ENCODE data around the gene IQGAP3. TPM values are rescaled to one million over a fixed set of nuclear protein-coding genes. Genes with fewer than 3 reads are reported as not detected.

The IQGAP3 gene
- polyA plus RNA-seq, 1 of the 3 experiments (the other 2 are of a cell fraction): 15.6 TPM

DNA sequence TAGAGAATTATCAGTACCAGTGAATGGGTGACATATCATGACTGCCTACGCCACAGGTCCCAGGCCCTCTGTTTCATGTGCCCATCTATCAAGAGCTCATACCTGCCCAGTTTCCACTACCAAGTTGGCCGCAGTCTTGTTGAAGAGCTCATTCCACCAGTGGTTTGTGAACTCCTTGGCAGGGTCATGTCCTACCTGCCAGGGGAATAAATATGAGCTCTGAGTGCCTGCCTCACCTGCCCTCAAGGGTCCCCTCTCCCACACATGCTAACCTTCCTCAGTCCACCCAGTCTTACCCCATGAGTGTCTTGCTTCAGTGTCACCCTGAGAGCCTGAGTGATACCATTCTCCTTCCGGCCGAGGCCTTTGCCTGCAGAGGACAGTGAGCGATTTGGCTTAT is 25.8 kb upstream of the IQGAP3 start:
- DNase-seq: no peak
- POLR2A ChIA-PET: interaction anchor here (1.1 kb wide), 1 partner anchor 97 kb away, joined by 3 read pairs; no protein-coding TSS in a partner anchor
- Histone ChIP-seq H3K4me1 (ENCODE audit: control insufficient read depth in 1 of 2, insufficient read depth in 2 of 2, low read depth in 1 of 2, low read length in 1 of 2) (peaks cover 6 to 9% of the 10 kb centered on the region in 2 experiments; a peak in 2 of 4 replicates), H4K20me1 (ENCODE audit: insufficient read depth) (no peaks in the 10 kb centered on the region), H3F3A (replicated peaks; ENCODE audit: insufficient read depth) (peaks cover 19% of the 10 kb centered on the region), H3K27ac (ENCODE audit: low read depth in 2 of 2, low read length in 1 of 2) (no peak overlapping the region), H3K4me3 (ENCODE audit: low read depth in 2 of 2, low read length in 1 of 2) (no peak overlapping the region), H3K79me2 (ENCODE audit: insufficient read depth) (peaks cover 32% of the 10 kb centered on the region), H3K36me3 (replicated peaks in 1 of 2; ENCODE audit: control insufficient read depth in 1 of 2, insufficient read depth in 2 of 2, low read length in 1 of 2) (peaks cover 47 to 57% of the 10 kb centered on the region in 2 experiments), H3K9ac (no peak overlapping the region), H3K9me2 (no peaks in the 10 kb centered on the region), H3K4me2 (no peak overlapping the region), H3K27me3 (ENCODE audit: insufficient read depth) (no peaks in the 10 kb centered on the region), H3K9me3 (no peaks in the 10 kb centered on the region), H2AFZ (ENCODE audit: low read depth) (no peak overlapping the region)
- TF ChIP-seq FOXJ3 (CRISPR knock-in tag; IDR thresholded peaks at IDR 0.05): no peak
- CTCF ChIA-PET: interaction anchor here (1.1 to 4.4 kb wide), 4 partner anchors 10 to 29 kb away, joined by 4 to 21 read pairs (median 7); no protein-coding TSS in a partner anchor
- WGBS (ENCODE audit: low lambda C conversion rate): 93% methylated on average over 5 of the region's 5 CpGs

- CTCF ChIA-PET: interaction anchor here (1.7 to 5.6 kb wide), 2 partner anchors 12 to 13 kb away, joined by 6 to 28 read pairs; no protein-coding TSS in a partner anchor
- no peak overlapping the region for H3K4me3 ChIP-seq (ENCODE audit: low read depth in 2 of 2, low read length in 1 of 2)
- H3K27me3 ChIP-seq (ENCODE audit: insufficient read depth): no peaks in the 10 kb centered on the region
- no peaks in the 10 kb centered on the region for H3K9me2 ChIP-seq
- no peaks in the 10 kb centered on the region for H4K20me1 ChIP-seq (ENCODE audit: insufficient read depth)
- H3K4me1 ChIP-seq (ENCODE audit: control insufficient read depth in 1 of 2, insufficient read depth in 2 of 2, low read depth in 1 of 2, low read length in 1 of 2): peaks cover 4 to 16% of the 10 kb centered on the region in 2 experiments; a peak in 2 of 4 replicates
- no peak overlapping the region for H3K27ac ChIP-seq (ENCODE audit: low read depth in 2 of 2, low read length in 1 of 2)
- no peak overlapping the region for H3K4me2 ChIP-seq
- WGBS (ENCODE audit: low lambda C conversion rate): 73% methylated on average over 3 of the region's 3 CpGs
- H2AFZ ChIP-seq (ENCODE audit: low read depth): no peak overlapping the region
- TF ChIP-seq ELF1 (IDR thresholded peaks at IDR 0.05) (no peak), YY1 (IDR thresholded peaks at IDR 0.05; ENCODE audit: low read depth) (no peak), NRF1 (IDR thresholded peaks at IDR 0.05; ENCODE audit: low read depth, low read length) (no peak), SIN3A (IDR thresholded peaks at IDR 0.05; ENCODE audit: borderline replicate concordance, low read depth, low read length) (no peak), CHD2 (IDR thresholded peaks at IDR 0.05; ENCODE audit: low read length, partially characterized antibody) (no peak), RXRA (IDR thresholded peaks at IDR 0.05; ENCODE audit: borderline replicate concordance, low read depth) (no peak), RFX5 (IDR thresholded peaks at IDR 0.05; ENCODE audit: low read length) (no peak), USF1 (IDR thresholded peaks at IDR 0.05; ENCODE audit: borderline replicate concordance, low read depth) (no peak), MEF2A (IDR thresholded peaks at IDR 0.05; ENCODE audit: borderline replicate concordance, low read depth) (no peak), USF2 (IDR thresholded peaks at IDR 0.05; ENCODE audit: borderline replicate concordance, low read depth, low read length) (no peak), TAF1 (IDR thresholded peaks at IDR 0.05; ENCODE audit: borderline replicate concordance, low read depth, low read length) (no peak), SMC3 (IDR thresholded peaks at IDR 0.05; ENCODE audit: low read depth, low read length) (no peak), GATA2 (CRISPR knock-in tag; IDR thresholded peaks at IDR 0.05) (no peak), EZH2phosphoT487 (IDR thresholded peaks at IDR 0.05; ENCODE audit: borderline replicate concordance, low read depth) (no peak)
- peaks cover 15% of the 10 kb centered on the region for H3F3A ChIP-seq (replicated peaks; ENCODE audit: insufficient read depth)
- no peak for DNase-seq
- POLR2A ChIA-PET: interaction anchor here (0.5 to 0.9 kb wide), 2 partner anchors 16 to 286 kb away, joined by 3 read pairs; no protein-coding TSS in a partner anchor
- H3K9ac ChIP-seq: no peak overlapping the region
- peaks cover 45% of the 10 kb centered on the region for H3K79me2 ChIP-seq (ENCODE audit: insufficient read depth)
- peaks cover 47 to 63% of the 10 kb centered on the region in 2 experiments for H3K36me3 ChIP-seq (replicated peaks in 1 of 2; ENCODE audit: control insufficient read depth in 1 of 2, insufficient read depth in 2 of 2, low read length in 1 of 2)
- no peaks in the 10 kb centered on the region for H3K9me3 ChIP-seq
Measured at GRCh38 chr1:156596426-156596825, 24.1 kb upstream of the IQGAP3 start.
